ENCODE results near the gene ASTN2.

ASTN2 gene

DNA sequence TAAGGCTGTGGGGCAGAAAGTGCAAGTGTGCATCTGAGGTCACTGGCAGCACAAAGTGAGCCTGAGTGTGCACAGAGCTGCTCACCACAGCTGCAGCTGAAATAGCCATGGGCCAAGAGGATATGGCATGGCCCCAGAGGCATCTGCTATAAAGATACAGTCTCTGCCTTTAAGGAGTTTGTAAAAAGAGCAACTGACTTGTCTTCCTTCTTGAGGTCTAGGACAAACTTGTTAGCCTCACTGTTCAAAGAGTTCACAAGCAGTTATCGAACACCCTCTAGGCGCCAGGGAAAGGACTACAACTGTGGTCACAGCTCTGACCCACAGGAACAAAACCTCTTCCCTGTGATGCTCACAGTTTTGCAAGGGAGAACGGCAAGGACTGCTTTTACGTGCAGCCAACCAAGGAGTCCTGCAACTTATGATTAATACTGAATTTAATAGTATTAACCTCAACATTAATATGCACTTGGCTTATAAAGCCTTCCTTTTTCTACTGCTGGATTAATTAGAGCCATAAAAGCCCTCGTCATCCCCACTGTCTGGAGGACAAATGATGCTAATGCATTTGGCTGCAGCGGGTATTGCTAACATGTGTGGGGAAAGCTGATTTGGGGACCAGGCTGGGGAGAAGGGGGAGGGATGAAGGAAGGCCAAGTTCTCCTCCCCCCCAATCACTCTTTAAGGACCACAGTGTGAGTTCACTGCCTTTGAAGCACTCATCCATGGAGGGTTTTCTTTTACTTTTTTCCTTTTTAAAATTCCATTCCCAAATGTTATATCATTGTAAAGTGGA is 917.6 kb downstream of the ASTN2 start:
- TF ChIP-seq CTCF (IDR thresholded peaks at IDR 0.05; ENCODE audit: low read depth, low read length, missing control alignments): peak; percentile 24
- no peak for DNase-seq (ENCODE audit: extremely low read depth, low read depth)
- H3K4me3 ChIP-seq (replicated peaks; ENCODE audit: low read depth, low read length): no peak overlapping the region

DNA sequence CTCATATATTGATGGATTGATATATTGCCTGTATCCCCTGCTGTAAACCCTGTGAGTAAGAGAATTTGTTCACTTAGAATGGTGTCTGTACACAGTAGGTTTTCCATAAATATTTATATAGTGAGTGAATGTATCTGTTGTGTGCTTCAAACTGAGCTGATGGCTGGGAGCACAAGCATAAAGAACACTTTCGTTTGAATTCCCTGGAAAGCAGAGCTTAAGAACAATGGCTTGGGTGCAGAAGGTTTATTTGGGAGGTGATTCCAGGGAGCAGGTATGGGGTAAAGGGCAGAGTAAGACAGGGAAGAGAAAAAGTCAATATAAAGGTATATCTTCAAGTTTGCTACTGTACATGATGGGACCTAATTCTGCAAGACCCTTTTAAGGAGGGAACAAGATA is 918.7 kb downstream of the ASTN2 start:
- no peak overlapping the region for H3K4me3 ChIP-seq (replicated peaks; ENCODE audit: low read depth, low read length)
- TF ChIP-seq CTCF (IDR thresholded peaks at IDR 0.05; ENCODE audit: low read depth, low read length, missing control alignments): no peak
- DNase-seq (ENCODE audit: extremely low read depth, low read depth): no peak

- H3K4me3 ChIP-seq (replicated peaks; ENCODE audit: low read depth, low read length): no peak overlapping the region
- no peak for TF ChIP-seq CTCF (IDR thresholded peaks at IDR 0.05; ENCODE audit: low read depth, low read length, missing control alignments)
- no peak for DNase-seq (ENCODE audit: extremely low read depth, low read depth)
Observed at GRCh38 chr9:116495725-116496124, 919.1 kb downstream of the ASTN2 start.

- peak; percentile 67 for TF ChIP-seq CTCF (IDR thresholded peaks at IDR 0.05; ENCODE audit: low read depth, low read length, missing control alignments)
- DNase-seq (ENCODE audit: extremely low read depth, low read depth): no peak
- no peak overlapping the region for H3K4me3 ChIP-seq (replicated peaks; ENCODE audit: low read depth, low read length)
Observed at GRCh38 chr9:116494815-116495634, 919.8 kb downstream of the ASTN2 start.

DNA sequence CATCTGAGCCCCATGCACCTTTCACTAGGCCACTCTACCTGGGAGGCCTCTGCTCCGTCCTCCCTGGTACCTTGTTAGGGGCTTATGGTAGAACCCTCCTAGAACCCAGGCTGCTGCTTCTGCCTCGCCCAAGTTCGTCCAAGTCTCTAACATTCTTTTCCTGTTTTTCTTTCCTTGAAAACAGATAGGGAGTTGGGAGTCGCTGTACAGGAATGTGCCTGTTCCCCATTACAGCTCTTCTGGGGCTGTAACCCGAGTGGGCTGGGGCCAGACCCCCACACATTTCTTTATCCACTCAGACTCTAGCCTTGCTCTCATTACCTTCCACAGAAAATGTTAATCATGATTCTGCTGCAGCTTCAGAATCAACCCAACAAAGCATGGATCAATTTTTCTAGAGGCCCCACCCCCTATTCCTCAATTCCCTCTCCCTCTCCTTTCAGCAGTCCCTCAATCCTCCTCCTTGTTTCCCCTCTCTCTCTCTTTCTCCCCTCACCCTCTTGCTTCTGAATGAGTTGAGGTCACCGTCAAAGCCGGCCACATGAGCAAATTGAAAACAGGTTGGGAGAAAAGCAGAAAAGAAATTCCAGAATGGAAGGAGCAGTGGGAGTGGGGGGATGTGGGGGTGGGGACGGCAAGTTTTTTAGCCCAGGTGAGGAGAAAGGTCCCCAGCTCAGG is 921.5 kb downstream of the ASTN2 start:
- TF ChIP-seq CTCF (IDR thresholded peaks at IDR 0.05; ENCODE audit: low read depth, low read length, missing control alignments): no peak
- no peak for DNase-seq (ENCODE audit: extremely low read depth, low read depth)
- H3K4me3 ChIP-seq (replicated peaks; ENCODE audit: low read depth, low read length): no peak overlapping the region

GRCh38 chr9:116491659-116492058 is 923.2 kb downstream of the ASTN2 start:
- no peak for DNase-seq (ENCODE audit: extremely low read depth, low read depth)
- no peak overlapping the region for H3K4me3 ChIP-seq (replicated peaks; ENCODE audit: low read depth, low read length)
- TF ChIP-seq CTCF (IDR thresholded peaks at IDR 0.05; ENCODE audit: low read depth, low read length, missing control alignments): no peak

Measured in HFF-Myc (cell line).